CD14-positive monocyte (primary cell): ENCODE measurements around the gene MUC6. TPM values are rescaled to one million over a fixed set of nuclear protein-coding genes. Genes with fewer than 3 reads are reported as not detected.

Experiments used
- DNase-seq, 3 donors: peaks; one replicate each; pipeline ENCODE4 v3.0.0-alpha.2; 2011 to 2022
- H2AFZ ChIP-seq: 2 replicates; pipeline ENCODE4 v1.6.0; 2012; ENCODE audit warnings: mild to moderate bottlenecking, low read depth, low read length, inconsistent platforms; ENCODE audit not compliant: insufficient read depth, poor library complexity, severe bottlenecking
- H3K27ac ChIP-seq, 2 donors: 1 replicate in 1 of 2; 2 replicates in 1 of 2; pipeline ENCODE4 v1.5.1; 2012 to 2013; ENCODE audit warnings: low read length in 2 of 2, control low read depth in 1 of 2, inconsistent platforms in 1 of 2, low read depth in 1 of 2, mild to moderate bottlenecking in 1 of 2
- H3K27me3 ChIP-seq, 2 donors: one replicate each; pipeline versions ENCODE4 v1.6.0 to v1.6.1; 2011 to 2013; ENCODE audit warnings: low read length in 2 of 2; ENCODE audit not compliant: control insufficient read depth in 2 of 2, insufficient read depth in 2 of 2
- H3K36me3 ChIP-seq, 2 donors: replicated peaks in 1 of 2; 1 replicate in 1 of 2; 2 replicates in 1 of 2; pipeline versions ENCODE4 v1.5.1 to v1.6.1; 2012 to 2013; ENCODE audit warnings: low read length in 2 of 2, control low read depth in 1 of 2, inconsistent platforms in 1 of 2, mild to moderate bottlenecking in 1 of 2; ENCODE audit not compliant: insufficient read depth in 2 of 2, control insufficient read depth in 1 of 2
- H3K4me1 ChIP-seq, 2 donors: 1 replicate in 1 of 2; 2 replicates in 1 of 2; pipeline versions ENCODE4 v1.5.1 to v1.6.1; 2012 to 2013; ENCODE audit warnings: low read length in 2 of 2, control low read depth in 1 of 2, inconsistent platforms in 1 of 2, mild to moderate bottlenecking in 1 of 2, moderate library complexity in 1 of 2; ENCODE audit not compliant: insufficient read depth in 2 of 2, control insufficient read depth in 1 of 2
- H3K4me2 ChIP-seq: replicated peaks from 2 replicates; pipeline ENCODE3; 2012; ENCODE audit warnings: low read length, moderate library complexity, mild to moderate bottlenecking; ENCODE audit not compliant: poor library complexity, severe bottlenecking; ENCODE audit errors: extremely low read depth
- H3K4me3 ChIP-seq, 3 experiments: fragments of 200-600 bp in 1 of 3; sonication (generic) in 1 of 3; replicated peaks in 1 of 3; 1 replicate in 2 of 3; 2 replicates in 1 of 3; pipeline ENCODE4 v1.5.1; 2011 to 2013; ENCODE audit warnings: low read length in 3 of 3, mild to moderate bottlenecking in 3 of 3, control low read depth in 2 of 3, low read depth in 2 of 3, inconsistent platforms in 1 of 3, moderate library complexity in 1 of 3
- H3K79me2 ChIP-seq: 2 replicates; pipeline ENCODE4 v1.6.0; 2012; ENCODE audit warnings: mild to moderate bottlenecking, control low read depth, inconsistent platforms, low read length, moderate library complexity; ENCODE audit not compliant: insufficient read depth
- H3K9ac ChIP-seq: 2 replicates; pipeline ENCODE4 v1.6.0; 2017; ENCODE audit warnings: low read length, mild to moderate bottlenecking; ENCODE audit not compliant: insufficient read depth, poor library complexity, severe bottlenecking
- H3K9me3 ChIP-seq, 2 donors: replicated peaks in 1 of 2; 1 replicate in 1 of 2; 2 replicates in 1 of 2; pipeline versions ENCODE4 v1.5.1 to v1.6.1; 2012 to 2013; ENCODE audit warnings: low read length in 2 of 2, control low read depth in 1 of 2; ENCODE audit not compliant: control insufficient read depth in 1 of 2, insufficient read depth in 1 of 2
- H4K20me1 ChIP-seq: 2 replicates; pipeline ENCODE4 v1.6.0; 2012; ENCODE audit warnings: mild to moderate bottlenecking, low read length, control low read depth, moderate library complexity; ENCODE audit not compliant: insufficient read depth
- H3K27ac Mint-ChIP-seq, 7 donors: one replicate each; pipeline ENCODE4 v1.8.0; 2020; ENCODE audit warnings: mild to moderate bottlenecking in 7 of 7, mixed read lengths in 7 of 7, moderate library complexity in 6 of 7, inconsistent platforms in 2 of 7
- H3K27me3 Mint-ChIP-seq, 3 donors: one replicate each; pipeline ENCODE4 v1.8.0; 2021 to 2022; ENCODE audit warnings: low read depth in 3 of 3, mild to moderate bottlenecking in 3 of 3, mixed read lengths in 3 of 3, moderate library complexity in 3 of 3, inconsistent platforms in 1 of 3
- H3K36me3 Mint-ChIP-seq, 2 donors: one replicate each; pipeline ENCODE4 v1.8.0; 2020; ENCODE audit warnings: mixed read lengths in 2 of 2, inconsistent platforms in 1 of 2, mild to moderate bottlenecking in 1 of 2
- H3K4me1 Mint-ChIP-seq: one replicate; pipeline ENCODE4 v1.8.0; 2020; ENCODE audit warnings: mild to moderate bottlenecking, mixed read lengths
- H3K4me3 Mint-ChIP-seq, 2 donors: one replicate each; pipeline ENCODE4 v1.8.0; 2020; ENCODE audit warnings: mild to moderate bottlenecking in 2 of 2, mixed read lengths in 2 of 2, moderate library complexity in 1 of 2
- H3K9me3 Mint-ChIP-seq, 7 donors: one replicate each; pipeline ENCODE4 v1.8.0; 2020 to 2022; ENCODE audit warnings: mixed read lengths in 7 of 7, mild to moderate bottlenecking in 6 of 7, moderate library complexity in 6 of 7, inconsistent platforms in 2 of 7
- CTCF ChIP-seq: fragments of 200-600 bp; IDR thresholded peaks from one replicate; pipeline ENCODE4 v1.8.0; 2022; ENCODE audit warnings: antibody characterized with exemption, mild to moderate bottlenecking
- WGBS: methylation state at CpG from one replicate; pipeline ENCODE4 v1.1.5; 2013; ENCODE audit warnings: missing lambda C conversion rate; ENCODE audit not compliant: insufficient coverage; 5-methylcytosine and 5-hydroxymethylcytosine counted together
- intact Hi-C, 2 donors: fragments of 100-400 bp; cut with micrococcal nuclease; formaldehyde crosslinking; loops; one replicate each; pipeline versions ENCODE4 v1.15.0 to v1.15.1; 2023
- polyA minus RNA-seq: library from RNA; depleted of rRNA, polyadenylated mRNA; stranded (reverse); fragments of >200 nt; gene quantifications from 2 replicates; pipeline ENCODE4 v1.2.3, GENCODE V29; 2012
- polyA plus RNA-seq, 3 donors: library from polyadenylated mRNA; depleted of rRNA in 1 of 3; unstranded in 2 of 3; stranded (reverse) in 1 of 3; fragments of 300-500 nt in 2 of 3; fragments of >200 nt in 1 of 3; fragmentation: Illumina TruSeq in 2 of 3; gene quantifications; 1 replicate in 2 of 3; 2 replicates in 1 of 3; pipeline ENCODE4 v1.2.3, GENCODE V29; 2012 to 2021
- total RNA-seq, 12 experiments: library from RNA in 1 of 12; stranded (reverse) in 1 of 12; fragments of 120-200 nt in 1 of 12; gene quantifications; one replicate each; pipeline ENCODE4 v1.2.4 and lab custom pipeline; 2013 to 2026; ENCODE audit warnings: mixed read lengths in 6 of 12, inconsistent platforms in 1 of 12

Gene MUC6
- total RNA-seq (2013): not detected
- polyA plus RNA-seq (not detected), polyA minus RNA-seq (under 0.01 TPM in 1 of 2 replicates, not detected in the other), total RNA-seq (lab: John Stamatoyannopoulos, UW) (0 to 1.7 (median 0.08) reads per million in 11 experiments)

GRCh38 chr11:1036303-1036923 lies at the start of gene MUC6:
MUC6 (minus strand) TSS chr11:1036718; CDS start chr11:1036655, 63 bp downstream.
- H3K9ac ChIP-seq: no peak within 1 kb of the TSS
- H3K4me1 Mint-ChIP-seq: no peaks in the 10 kb centered on the region
- 85% methylated on average over 42 of the region's 42 CpGs for WGBS
- H3K36me3 ChIP-seq: no peaks in the 10 kb centered on the region
- H2AFZ ChIP-seq: no peak within 1 kb of the TSS
- no peak within 1 kb of the TSS for H3K4me3 Mint-ChIP-seq
- H3K4me3 ChIP-seq: no peak within 1 kb of the TSS
- no peaks in the 10 kb centered on the region for H3K36me3 Mint-ChIP-seq
- H3K27me3 ChIP-seq: no peaks in the 10 kb centered on the region
- H3K27ac Mint-ChIP-seq: no peak within 1 kb of the TSS
- H3K27ac ChIP-seq: no peak within 1 kb of the TSS
- H3K9me3 ChIP-seq: no peaks in the 10 kb centered on the region
- DNase-seq: no peak
- H3K9me3 Mint-ChIP-seq: peaks cover 0 to 6% (median 2%) of the 10 kb centered on the region in 7 donors
- no peaks in the 10 kb centered on the region for H3K4me1 ChIP-seq
- no peak within 1 kb of the TSS for H3K4me2 ChIP-seq
- TF ChIP-seq CTCF: no peak
- no peaks in the 10 kb centered on the region for H3K79me2 ChIP-seq
- H3K27me3 Mint-ChIP-seq: peaks cover 0 to 6% (median 2%) of the 10 kb centered on the region in 3 donors
- intact Hi-C loops: no loop called here
- no peaks in the 10 kb centered on the region for H4K20me1 ChIP-seq

GRCh38 chr11:1085440-1086170 lies 49.1 kb upstream of the MUC6 start:
- Mint-ChIP-seq H3K36me3 (no peaks in the 10 kb centered on the region), H3K27me3 (peaks cover 0 to 2% (median 1%) of the 10 kb centered on the region in 3 donors), H3K9me3 (peaks cover 0 to 11% (median 1%) of the 10 kb centered on the region in 7 donors), H3K4me1 (no peaks in the 10 kb centered on the region), H3K27ac (no peak overlapping the region), H3K4me3 (no peak overlapping the region)
- intact Hi-C loops: no loop called here
- Histone ChIP-seq H3K4me1 (no peaks in the 10 kb centered on the region), H3K9ac (no peak overlapping the region), H3K79me2 (no peaks in the 10 kb centered on the region), H4K20me1 (no peaks in the 10 kb centered on the region), H3K27ac (no peak overlapping the region), H3K9me3 (peaks cover 0 to 10% of the 10 kb centered on the region in 2 donors), H3K4me2 (no peak overlapping the region), H3K27me3 (no peaks in the 10 kb centered on the region), H3K36me3 (no peaks in the 10 kb centered on the region), H3K4me3 (no peak overlapping the region), H2AFZ (no peak overlapping the region)
- DNase-seq: no peak
- TF ChIP-seq CTCF: no peak
- 94% methylated on average over 23 of the region's 26 CpGs for WGBS
